ENCODE data around the gene STBD1. TPM values are rescaled to one million over a fixed set of nuclear protein-coding genes. Genes with fewer than 3 reads are reported as not detected.

The STBD1 gene
- total RNA-seq, 1 experiment from 2014 or later = 4.9 TPM

GRCh38 chr4:76267811-76268210 is 38.7 kb upstream of the STBD1 start:
- no peak overlapping the region for H3K27ac ChIP-seq (ENCODE audit: low read length)
- ATAC-seq (no peak), DNase-seq (ENCODE audit: low read depth, low spot score) (no peak)
- ChIA-PET POLR2A (no interaction called here), CTCF (no interaction called here)
- in situ Hi-C loops (cut with HindIII; ENCODE audit: low pct_unique_long_range_greater_than_20kb, low sequenced_read_pairs) (no loop called here), intact Hi-C loops (cut with micrococcal nuclease; ENCODE audit: unreplicated experiment) (no loop called here)
- H3K27me3 ChIP-seq (ENCODE audit: control insufficient read depth, insufficient read depth, low read length) = no peaks in the 10 kb centered on the region; the same call in 1 of the 2 replicates
- no peak overlapping the region for H3K4me3 ChIP-seq (ENCODE audit: low read depth in 2 of 2, low read length in 2 of 2)
- no peaks in the 10 kb centered on the region for H3K36me3 ChIP-seq (ENCODE audit: control insufficient read depth, insufficient read depth, low read length)
- no peaks in the 10 kb centered on the region for H3K9me3 ChIP-seq (ENCODE audit: control insufficient read depth, insufficient read depth, low read depth, low read length)
- TF ChIP-seq SIN3A (IDR thresholded peaks at IDR 0.05; ENCODE audit: borderline replicate concordance, insufficient read depth, low read depth, low read length) = no peak
- H3K4me1 ChIP-seq (ENCODE audit: control insufficient read depth, insufficient read depth, low read length) = no peaks in the 10 kb centered on the region
- BruUV-seq (replicated peaks) = no TSS peak

DNA sequence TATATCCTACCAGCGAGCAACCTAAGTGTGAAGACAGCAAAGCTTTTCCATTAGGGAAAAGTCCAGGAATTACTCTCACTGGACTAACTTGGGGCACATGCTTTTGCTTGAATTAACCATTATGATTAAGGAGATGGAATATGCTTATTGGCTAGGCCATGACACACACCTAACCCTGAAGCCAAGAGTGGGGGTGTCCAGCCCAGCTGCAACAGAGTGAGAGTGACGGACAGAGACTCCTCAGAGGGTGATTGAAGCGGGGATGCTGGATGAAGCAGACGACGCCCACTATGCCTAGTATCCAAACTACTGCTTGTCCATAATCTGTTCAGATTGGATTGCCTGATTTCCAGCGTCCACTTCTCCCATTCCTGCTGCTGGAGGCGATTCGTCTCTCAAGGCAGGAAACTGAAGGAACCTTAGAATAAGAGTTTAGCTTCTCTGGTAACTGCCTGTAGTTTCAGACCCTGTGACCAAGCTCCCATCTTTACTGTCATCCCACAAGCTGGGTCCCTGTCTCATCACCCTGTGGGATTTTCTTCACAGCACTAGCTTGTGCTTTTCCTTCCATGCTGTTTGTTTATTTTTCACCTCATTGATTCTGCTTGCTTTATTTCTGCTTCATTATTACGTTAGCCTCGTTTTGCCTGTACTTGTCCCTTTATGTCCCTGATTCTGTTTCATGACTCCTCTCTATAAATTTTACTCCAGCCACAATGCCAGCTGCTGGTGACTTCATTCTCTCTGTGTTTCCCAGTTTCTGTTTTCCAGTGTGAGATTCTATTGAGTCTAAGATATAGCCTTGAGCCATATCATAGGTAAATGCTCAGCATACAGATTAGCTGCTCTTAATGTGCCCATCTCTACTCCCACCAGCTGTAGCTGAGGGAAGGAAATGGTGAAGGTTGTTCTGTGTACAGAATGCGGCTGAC is 36.0 kb upstream of the STBD1 start:
- TF ChIP-seq, protein P1, sequence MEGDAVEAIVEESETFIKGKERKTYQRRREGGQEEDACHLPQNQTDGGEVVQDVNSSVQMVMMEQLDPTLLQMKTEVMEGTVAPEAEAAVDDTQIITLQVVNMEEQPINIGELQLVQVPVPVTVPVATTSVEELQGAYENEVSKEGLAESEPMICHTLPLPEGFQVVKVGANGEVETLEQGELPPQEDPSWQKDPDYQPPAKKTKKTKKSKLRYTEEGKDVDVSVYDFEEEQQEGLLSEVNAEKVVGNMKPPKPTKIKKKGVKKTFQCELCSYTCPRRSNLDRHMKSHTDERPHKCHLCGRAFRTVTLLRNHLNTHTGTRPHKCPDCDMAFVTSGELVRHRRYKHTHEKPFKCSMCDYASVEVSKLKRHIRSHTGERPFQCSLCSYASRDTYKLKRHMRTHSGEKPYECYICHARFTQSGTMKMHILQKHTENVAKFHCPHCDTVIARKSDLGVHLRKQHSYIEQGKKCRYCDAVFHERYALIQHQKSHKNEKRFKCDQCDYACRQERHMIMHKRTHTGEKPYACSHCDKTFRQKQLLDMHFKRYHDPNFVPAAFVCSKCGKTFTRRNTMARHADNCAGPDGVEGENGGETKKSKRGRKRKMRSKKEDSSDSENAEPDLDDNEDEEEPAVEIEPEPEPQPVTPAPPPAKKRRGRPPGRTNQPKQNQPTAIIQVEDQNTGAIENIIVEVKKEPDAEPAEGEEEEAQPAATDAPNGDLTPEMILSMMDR (IDR thresholded peaks at IDR 0.05) = no peak
- no peak for TF ChIP-seq TCF7L2 (IDR thresholded peaks at IDR 0.05; ENCODE audit: low read depth, low read length)
- no TSS peak for BruUV-seq (replicated peaks)
- no peaks in the 10 kb centered on the region for H3K27me3 ChIP-seq (ENCODE audit: control insufficient read depth, insufficient read depth, low read length)
- intact Hi-C loops (cut with micrococcal nuclease; ENCODE audit: unreplicated experiment) = no loop called here
- H3K36me3 ChIP-seq (ENCODE audit: control insufficient read depth, insufficient read depth, low read length) = no peaks in the 10 kb centered on the region
- ChIA-PET POLR2A (no interaction called here), CTCF (no interaction called here)
- no peak for DNase-seq (ENCODE audit: low read depth, low spot score)
- ATAC-seq = no peak
- no peaks in the 10 kb centered on the region for H3K4me1 ChIP-seq (ENCODE audit: control insufficient read depth, insufficient read depth, low read length)
- no peak overlapping the region for H3K27ac ChIP-seq (ENCODE audit: low read length)
- no peak overlapping the region for H3K4me3 ChIP-seq (ENCODE audit: low read depth in 2 of 2, low read length in 2 of 2)
- H3K9me3 ChIP-seq (ENCODE audit: control insufficient read depth, insufficient read depth, low read depth, low read length) = no peaks in the 10 kb centered on the region
- in situ Hi-C loops (cut with HindIII; ENCODE audit: low pct_unique_long_range_greater_than_20kb, low sequenced_read_pairs) = no loop called here

GRCh38 chr4:76271248-76271647 is 35.3 kb upstream of the STBD1 start:
- Histone ChIP-seq H3K27me3 (ENCODE audit: control insufficient read depth, insufficient read depth, low read length) (no peaks in the 10 kb centered on the region), H3K9me3 (ENCODE audit: control insufficient read depth, insufficient read depth, low read depth, low read length) (no peaks in the 10 kb centered on the region), H3K4me1 (ENCODE audit: control insufficient read depth, insufficient read depth, low read length) (no peaks in the 10 kb centered on the region), H3K36me3 (ENCODE audit: control insufficient read depth, insufficient read depth, low read length) (no peaks in the 10 kb centered on the region), H3K27ac (ENCODE audit: low read length) (no peak overlapping the region), H3K4me3 (ENCODE audit: low read depth in 2 of 2, low read length in 2 of 2) (no peak overlapping the region)
- in situ Hi-C loops (cut with HindIII; ENCODE audit: low pct_unique_long_range_greater_than_20kb, low sequenced_read_pairs) (no loop called here), intact Hi-C loops (cut with micrococcal nuclease; ENCODE audit: unreplicated experiment) (no loop called here)
- no TSS peak for BruUV-seq (replicated peaks)
- POLR2A ChIA-PET = no interaction called here
- TF ChIP-seq TCF7L2 (IDR thresholded peaks at IDR 0.05; ENCODE audit: low read depth, low read length) = no peak
- TF ChIP-seq, protein P1 (IDR thresholded peaks at IDR 0.05) = no peak
- TF ChIP-seq, protein P2, sequence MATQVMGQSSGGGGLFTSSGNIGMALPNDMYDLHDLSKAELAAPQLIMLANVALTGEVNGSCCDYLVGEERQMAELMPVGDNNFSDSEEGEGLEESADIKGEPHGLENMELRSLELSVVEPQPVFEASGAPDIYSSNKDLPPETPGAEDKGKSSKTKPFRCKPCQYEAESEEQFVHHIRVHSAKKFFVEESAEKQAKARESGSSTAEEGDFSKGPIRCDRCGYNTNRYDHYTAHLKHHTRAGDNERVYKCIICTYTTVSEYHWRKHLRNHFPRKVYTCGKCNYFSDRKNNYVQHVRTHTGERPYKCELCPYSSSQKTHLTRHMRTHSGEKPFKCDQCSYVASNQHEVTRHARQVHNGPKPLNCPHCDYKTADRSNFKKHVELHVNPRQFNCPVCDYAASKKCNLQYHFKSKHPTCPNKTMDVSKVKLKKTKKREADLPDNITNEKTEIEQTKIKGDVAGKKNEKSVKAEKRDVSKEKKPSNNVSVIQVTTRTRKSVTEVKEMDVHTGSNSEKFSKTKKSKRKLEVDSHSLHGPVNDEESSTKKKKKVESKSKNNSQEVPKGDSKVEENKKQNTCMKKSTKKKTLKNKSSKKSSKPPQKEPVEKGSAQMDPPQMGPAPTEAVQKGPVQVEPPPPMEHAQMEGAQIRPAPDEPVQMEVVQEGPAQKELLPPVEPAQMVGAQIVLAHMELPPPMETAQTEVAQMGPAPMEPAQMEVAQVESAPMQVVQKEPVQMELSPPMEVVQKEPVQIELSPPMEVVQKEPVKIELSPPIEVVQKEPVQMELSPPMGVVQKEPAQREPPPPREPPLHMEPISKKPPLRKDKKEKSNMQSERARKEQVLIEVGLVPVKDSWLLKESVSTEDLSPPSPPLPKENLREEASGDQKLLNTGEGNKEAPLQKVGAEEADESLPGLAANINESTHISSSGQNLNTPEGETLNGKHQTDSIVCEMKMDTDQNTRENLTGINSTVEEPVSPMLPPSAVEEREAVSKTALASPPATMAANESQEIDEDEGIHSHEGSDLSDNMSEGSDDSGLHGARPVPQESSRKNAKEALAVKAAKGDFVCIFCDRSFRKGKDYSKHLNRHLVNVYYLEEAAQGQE (IDR thresholded peaks at IDR 0.05; ENCODE audit: insufficient read depth in 1 of 2, low read depth in 2 of 2, low read length in 1 of 2) = no peak
- TF ChIP-seq SIN3A (IDR thresholded peaks at IDR 0.05; ENCODE audit: borderline replicate concordance, insufficient read depth, low read depth, low read length) = no peak
- TF ChIP-seq POLR2AphosphoS5 (IDR thresholded peaks at IDR 0.05; ENCODE audit: low read depth, low read length) = no peak
- ATAC-seq (no peak), DNase-seq (ENCODE audit: low read depth, low spot score) (no peak)
- CTCF ChIA-PET = no interaction called here

Measured in Panc1 (cell line).